Measurements from ENCODE around the gene PKD2L1.

The PKD2L1 gene

GRCh38 chr10:100328198-100328597, 1.8 kb downstream of the PKD2L1 start:
- ATAC-seq (ENCODE audit: insufficient read depth, low read depth) (no peak), DNase-seq (no peak)
- Histone ChIP-seq H3K4me1 (ENCODE audit: insufficient read depth, low read length) (no peaks in the 10 kb centered on the region), H2AFZ (ENCODE audit: low read depth, low read length) (no peak overlapping the region), H3K9ac (ENCODE audit: low read depth, low read length) (no peak overlapping the region), H3K4me3 (ENCODE audit: low read depth in 1 of 2, low read length in 2 of 2) (no peak overlapping the region), H3K27me3 (ENCODE audit: insufficient read depth, low read length, poor library complexity) (peaks cover 21% of the 10 kb centered on the region), H4K20me1 (ENCODE audit: insufficient read depth, low read length) (no peaks in the 10 kb centered on the region), H3K9me3 (ENCODE audit: insufficient read depth, low read length, severe bottlenecking) (no peaks in the 10 kb centered on the region), H3K4me2 (ENCODE audit: insufficient read depth, low read length) (no peak overlapping the region), H3K79me2 (ENCODE audit: insufficient read depth, low read length) (no peaks in the 10 kb centered on the region), H3K36me3 (ENCODE audit: insufficient read depth, low read length) (no peaks in the 10 kb centered on the region), H3K27ac (ENCODE audit: low read length) (no peak overlapping the region)
- TF ChIP-seq CTCF (IDR thresholded peaks at IDR 0.05; ENCODE audit: borderline replicate concordance, extremely low read depth, low read length, poor library complexity, severe bottlenecking) (no peak), EZH2 (IDR thresholded peaks at IDR 0.05; ENCODE audit: borderline replicate concordance, low read depth, low read length, severe bottlenecking) (no peak)

- TF ChIP-seq CTCF (IDR thresholded peaks at IDR 0.05; ENCODE audit: borderline replicate concordance, extremely low read depth, low read length, poor library complexity, severe bottlenecking) (no peak), EZH2 (IDR thresholded peaks at IDR 0.05; ENCODE audit: borderline replicate concordance, low read depth, low read length, severe bottlenecking) (no peak)
- Histone ChIP-seq H3K4me2 (ENCODE audit: insufficient read depth, low read length) (no peak overlapping the region), H3K27ac (ENCODE audit: low read length) (no peak overlapping the region), H3K36me3 (ENCODE audit: insufficient read depth, low read length) (no peaks in the 10 kb centered on the region), H3K27me3 (ENCODE audit: insufficient read depth, low read length, poor library complexity) (peaks cover 18% of the 10 kb centered on the region), H3K9me3 (ENCODE audit: insufficient read depth, low read length, severe bottlenecking) (no peaks in the 10 kb centered on the region), H3K4me1 (ENCODE audit: insufficient read depth, low read length) (no peaks in the 10 kb centered on the region), H2AFZ (ENCODE audit: low read depth, low read length) (no peak overlapping the region), H3K4me3 (ENCODE audit: low read depth in 1 of 2, low read length in 2 of 2) (no peak overlapping the region), H3K79me2 (ENCODE audit: insufficient read depth, low read length) (no peaks in the 10 kb centered on the region), H3K9ac (ENCODE audit: low read depth, low read length) (no peak overlapping the region), H4K20me1 (ENCODE audit: insufficient read depth, low read length) (no peaks in the 10 kb centered on the region)
- DNase-seq (no peak), ATAC-seq (ENCODE audit: insufficient read depth, low read depth) (no peak)
These were observed 2.4 kb downstream of the PKD2L1 start for GRCh38 chr10:100327718-100328009.

GRCh38 chr10:100327007-100327717, 2.9 kb downstream of the PKD2L1 start:
- Histone ChIP-seq H3K9me3 (ENCODE audit: insufficient read depth, low read length, severe bottlenecking) (no peaks in the 10 kb centered on the region), H3K27me3 (ENCODE audit: insufficient read depth, low read length, poor library complexity) (peaks cover 18% of the 10 kb centered on the region), H3K4me1 (ENCODE audit: insufficient read depth, low read length) (no peaks in the 10 kb centered on the region), H3K27ac (ENCODE audit: low read length) (no peak overlapping the region), H3K9ac (ENCODE audit: low read depth, low read length) (no peak overlapping the region), H4K20me1 (ENCODE audit: insufficient read depth, low read length) (no peaks in the 10 kb centered on the region), H3K79me2 (ENCODE audit: insufficient read depth, low read length) (no peaks in the 10 kb centered on the region), H2AFZ (ENCODE audit: low read depth, low read length) (no peak overlapping the region), H3K4me3 (ENCODE audit: low read depth in 1 of 2, low read length in 2 of 2) (no peak overlapping the region), H3K36me3 (ENCODE audit: insufficient read depth, low read length) (no peaks in the 10 kb centered on the region), H3K4me2 (ENCODE audit: insufficient read depth, low read length) (no peak overlapping the region)
- no peak for DNase-seq
- ATAC-seq (ENCODE audit: insufficient read depth, low read depth): peak; percentile 66; the same call in 2 of the 3 replicates
- TF ChIP-seq CTCF (IDR thresholded peaks at IDR 0.05; ENCODE audit: borderline replicate concordance, extremely low read depth, low read length, poor library complexity, severe bottlenecking) (no peak), EZH2 (IDR thresholded peaks at IDR 0.05; ENCODE audit: borderline replicate concordance, low read depth, low read length, severe bottlenecking) (no peak)
